Psoas muscle (tissue), 8 donors: ENCODE data around the gene TSHZ2. TPM values are rescaled to one million over a fixed set of nuclear protein-coding genes. Genes with fewer than 3 reads are reported as not detected.
A peak's percentile ranks its signal among the peaks of the same experiment; 100 is the strongest.

Source experiments
- ATAC-seq, 4 donors: fragments of 200-7000 bp; cut with Tn5 transposase; one replicate each; pipeline ENCODE4 v1.9.1; 2020; ENCODE audit warnings: moderate library complexity in 3 of 4, mild to moderate bottlenecking in 2 of 4
- DNase-seq, 2 donors: peaks; one replicate each; pipeline ENCODE4 v3.0.0-alpha.2; 2020
- H3K27ac ChIP-seq: fragments of 200-600 bp; one replicate; pipeline ENCODE4 v1.8.0; 2022
- H3K27me3 ChIP-seq, 3 donors: fragments of 200-600 bp in 1 of 3; one replicate each; pipeline versions ENCODE4 v1.6.1 to v1.8.0; 2013 to 2022; ENCODE audit warnings: low read length in 2 of 3, mild to moderate bottlenecking in 2 of 3, moderate library complexity in 1 of 3; ENCODE audit not compliant: insufficient read depth in 3 of 3
- H3K36me3 ChIP-seq, 2 donors: fragments of 200-600 bp in 1 of 2; one replicate each; pipeline versions ENCODE4 v1.6.1 to v1.8.0; 2013 to 2022; ENCODE audit warnings: low read depth in 1 of 2, mild to moderate bottlenecking in 1 of 2, moderate library complexity in 1 of 2; ENCODE audit not compliant: insufficient read depth in 1 of 2
- H3K4me1 ChIP-seq: fragments of 200-600 bp; one replicate; pipeline ENCODE4 v1.8.0; 2022
- H3K4me3 ChIP-seq: fragments of 200-600 bp; one replicate; pipeline ENCODE4 v1.8.0; 2022; ENCODE audit warnings: mild to moderate bottlenecking
- H3K9me3 ChIP-seq: fragments of 200-600 bp; one replicate; pipeline ENCODE4 v1.8.0; 2022
- CTCF ChIP-seq: fragments of 200-600 bp; IDR thresholded peaks from one replicate; pipeline ENCODE4 v1.8.0; 2022; ENCODE audit warnings: antibody characterized with exemption
- WGBS, 3 donors: extraction: QIAGEN DNeasy Blood & Tissue Kit; methylation state at CpG; one replicate each; pipeline versions ENCODE4 v1.1.6 to v1.1.7; 2013; 5-methylcytosine and 5-hydroxymethylcytosine counted together
- intact Hi-C, 2 donors: fragments of 100-400 bp; cut with DNase I; formaldehyde crosslinking; loops; one replicate each; pipeline versions ENCODE4 v1.11.0 to v1.14.2; 2022
- polyA plus RNA-seq, 3 donors: library from polyadenylated mRNA; stranded (reverse); fragments of 200-250 nt; gene quantifications; one replicate each; pipeline ENCODE4 v1.2.3, GENCODE V29; 2013
- total RNA-seq, 4 donors: library from RNA; stranded (reverse); fragmentation: NEBNext Ultra II Directional in 2 of 4; extraction: Animal tissue kit (Norgen Biotek cat#: 25700) in 2 of 4; gene quantifications; one replicate each; pipeline versions ENCODE4 v1.2.1 to v1.2.4, GENCODE V29; 2021 to 2023
- donor health status: healthy with polysubstance abuse.
- donor health status: DM: no; HTN: no; CAD: no; lungs with moderate emphysema.
- donor health status: Bipolar disorder and iron deficiency.
- donor health status: healthy.
- donor health status: DM: yes; HTN: yes; CAD: no.
- donor health status: DM: no; HTN: no; CAD: no.
- donor health status: DM: no; HTN: no; CAD: no.
- donor health status: DM: yes; HTN: yes; CAD: no.

Gene TSHZ2
- total and polyA plus RNA-seq, 7 donors, result 0.39 to 7.5 (median 1.9) TPM

- no peak overlapping the region for H3K4me3 ChIP-seq
- intact Hi-C loops, result no loop called here
- no peak for TF ChIP-seq CTCF
- WGBS, 3 donors, result 94 to 96% (median 94%) methylated on average over 3 of the region's 3 CpGs
- no peaks in the 10 kb centered on the region for H3K27me3 ChIP-seq
- ATAC-seq, result no peak
- H3K27ac ChIP-seq, result no peak overlapping the region
- H3K4me1 ChIP-seq, result no peaks in the 10 kb centered on the region
- no peaks in the 10 kb centered on the region for H3K9me3 ChIP-seq
- H3K36me3 ChIP-seq, result no peaks in the 10 kb centered on the region
- no peak for DNase-seq
Observed at GRCh38 chr20:53161073-53161472, 188.9 kb downstream of the TSHZ2 start.

GRCh38 chr20:53161473-53161872 lies 189.3 kb downstream of the TSHZ2 start:
- Histone ChIP-seq H3K4me3 (no peak overlapping the region), H3K4me1 (no peaks in the 10 kb centered on the region), H3K27ac (no peak overlapping the region), H3K27me3 (no peaks in the 10 kb centered on the region), H3K36me3 (no peaks in the 10 kb centered on the region), H3K9me3 (no peaks in the 10 kb centered on the region)
- 91 to 97% (median 92%) methylated on average over 4 of the region's 4 CpGs for WGBS, 3 donors
- no peak for TF ChIP-seq CTCF
- DNase-seq, result no peak
- no peak for ATAC-seq
- intact Hi-C loops, result no loop called here

GRCh38 chr20:53162251-53162835 lies 190.2 kb downstream of the TSHZ2 start:
- Histone ChIP-seq H3K4me1 (no peaks in the 10 kb centered on the region), H3K36me3 (no peaks in the 10 kb centered on the region), H3K4me3 (no peak overlapping the region), H3K27me3 (peaks cover 0 to 3% (median 0%) of the 10 kb centered on the region in 3 donors), H3K9me3 (no peaks in the 10 kb centered on the region), H3K27ac (no peak overlapping the region)
- intact Hi-C loops, result no loop called here
- WGBS, 3 donors, result 16 to 24% (median 22%) methylated on average over 13 of the region's 13 CpGs
- DNase-seq, result peak in 1 of 2 donors; percentile 64
- peak in 3 of 4 donors; percentile 35 to 48 (median 48) for ATAC-seq
- TF ChIP-seq CTCF, result no peak

DNA sequence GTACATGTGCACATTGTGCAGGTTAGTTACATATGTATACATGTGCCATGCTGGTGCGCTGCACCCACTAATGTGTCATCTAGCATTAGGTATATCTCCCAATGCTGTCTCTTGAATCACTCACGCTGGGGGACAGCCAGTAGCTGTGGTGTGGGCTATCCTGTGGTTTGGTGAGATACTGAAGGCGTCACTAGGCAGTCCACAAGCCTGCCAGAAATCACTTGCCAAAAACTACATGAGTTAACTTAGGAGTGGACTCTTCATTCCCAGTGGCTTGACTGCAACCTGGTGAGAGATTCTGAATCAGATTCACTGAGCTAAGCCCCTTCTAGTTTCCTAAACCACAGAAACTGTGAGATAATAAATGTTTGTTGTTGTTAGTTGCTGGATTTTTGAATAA lies 191.3 kb downstream of the TSHZ2 start:
- H3K36me3 ChIP-seq, result no peaks in the 10 kb centered on the region
- 71 to 83% (median 71%) methylated on average over 3 of the region's 3 CpGs for WGBS, 3 donors
- no peak for TF ChIP-seq CTCF
- H3K27me3 ChIP-seq, result peaks cover 0 to 3% (median 0%) of the 10 kb centered on the region in 3 donors
- H3K9me3 ChIP-seq, result no peaks in the 10 kb centered on the region
- ATAC-seq (peak in 1 of 4 donors; percentile 27), DNase-seq (peak in 1 of 2 donors; percentile 34)
- no peak overlapping the region for H3K4me3 ChIP-seq
- intact Hi-C loops, result no loop called here
- H3K4me1 ChIP-seq, result no peaks in the 10 kb centered on the region
- H3K27ac ChIP-seq, result no peak overlapping the region

DNA sequence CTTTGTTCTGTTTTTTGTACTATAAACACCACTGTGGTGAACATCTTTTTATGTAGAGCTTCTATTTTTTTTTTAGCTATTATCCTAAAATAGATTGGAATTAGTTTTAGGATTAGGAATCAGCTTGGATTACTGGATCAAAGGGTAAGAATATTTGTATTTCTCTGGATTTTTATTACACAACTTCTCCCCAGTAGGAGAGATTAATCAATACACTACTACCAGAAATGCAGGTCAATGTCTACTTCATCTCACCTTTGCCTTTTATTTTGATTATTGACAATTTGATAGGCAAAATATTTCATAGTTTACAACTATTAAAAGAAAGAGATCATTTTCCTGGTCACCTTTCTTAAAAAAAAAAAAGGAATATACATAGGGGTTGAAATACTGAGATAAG lies 191.9 kb downstream of the TSHZ2 start:
- Histone ChIP-seq H3K9me3 (no peaks in the 10 kb centered on the region), H3K36me3 (no peaks in the 10 kb centered on the region), H3K27ac (no peak overlapping the region), H3K4me1 (no peaks in the 10 kb centered on the region), H3K4me3 (no peak overlapping the region), H3K27me3 (peaks cover 0 to 3% (median 0%) of the 10 kb centered on the region in 3 donors)
- ATAC-seq (no peak), DNase-seq (no peak)
- intact Hi-C loops, result no loop called here
- TF ChIP-seq CTCF, result no peak
